ENCODE data around the gene PIPOX.

Gene PIPOX

GRCh38 chr17:29049541-29050145 lies 6.7 kb downstream of the PIPOX start:
- no peak for DNase-seq
- Histone ChIP-seq H3K4me2 (ENCODE audit: low read depth, low read length) (no peak overlapping the region), H3K27me3 (replicated peaks; ENCODE audit: insufficient read depth, low read length) (no peaks in the 10 kb centered on the region)

GRCh38 chr17:29050176-29050575 lies 7.2 kb downstream of the PIPOX start:
- no peak overlapping the region for H3K27ac ChIP-seq (ENCODE audit: low read length)
- no peaks in the 10 kb centered on the region for H3K4me1 ChIP-seq (ENCODE audit: low read length)
- H3F3A ChIP-seq (ENCODE audit: insufficient read depth, low read length) = no peaks in the 10 kb centered on the region
- no peak overlapping the region for H3K4me2 ChIP-seq (ENCODE audit: low read depth, low read length)
- no peaks in the 10 kb centered on the region for H4K20me1 ChIP-seq (ENCODE audit: insufficient read depth, low read length)
- H3K4me3 ChIP-seq (ENCODE audit: low read length) = no peak overlapping the region
- H3K27me3 ChIP-seq (replicated peaks; ENCODE audit: insufficient read depth, low read length) = no peaks in the 10 kb centered on the region
- H3K9me2 ChIP-seq (replicated peaks; ENCODE audit: insufficient read depth, low read length) = no peaks in the 10 kb centered on the region
- no peak for TF ChIP-seq EZH2phosphoT487 (IDR thresholded peaks at IDR 0.05; ENCODE audit: low read length)
- no peak for TF ChIP-seq EZH2 (optimal IDR thresholded peaks at IDR 0.05; ENCODE audit: low read depth, low read length)
- no peak for TF ChIP-seq CTCF (IDR thresholded peaks at IDR 0.05; ENCODE audit: low read length)
- DNase-seq = no peak
- H2AFZ ChIP-seq (ENCODE audit: low read length) = no peak overlapping the region
- H3K79me2 ChIP-seq (ENCODE audit: low read length) = no peaks in the 10 kb centered on the region
- H3K9ac ChIP-seq (ENCODE audit: low read length) = no peak overlapping the region
- H3K9me3 ChIP-seq (replicated peaks; ENCODE audit: insufficient read depth, low read length) = no peaks in the 10 kb centered on the region
- no peaks in the 10 kb centered on the region for H3K36me3 ChIP-seq (replicated peaks; ENCODE audit: insufficient read depth, low read length)

More at GRCh38 chr17:29049541-29050145, 6.7 kb downstream of the PIPOX start:
- H3K4me3 ChIP-seq (ENCODE audit: low read length) = no peak overlapping the region
- no peaks in the 10 kb centered on the region for H3K9me2 ChIP-seq (replicated peaks; ENCODE audit: insufficient read depth, low read length)
- no peak overlapping the region for H3K27ac ChIP-seq (ENCODE audit: low read length)
- H3K9me3 ChIP-seq (replicated peaks; ENCODE audit: insufficient read depth, low read length) = no peaks in the 10 kb centered on the region
- H3F3A ChIP-seq (ENCODE audit: insufficient read depth, low read length) = no peaks in the 10 kb centered on the region
- H4K20me1 ChIP-seq (ENCODE audit: insufficient read depth, low read length) = no peaks in the 10 kb centered on the region
- no peak overlapping the region for H2AFZ ChIP-seq (ENCODE audit: low read length)
- no peaks in the 10 kb centered on the region for H3K36me3 ChIP-seq (replicated peaks; ENCODE audit: insufficient read depth, low read length)
- no peaks in the 10 kb centered on the region for H3K79me2 ChIP-seq (ENCODE audit: low read length)
- no peaks in the 10 kb centered on the region for H3K4me1 ChIP-seq (ENCODE audit: low read length)
- no peak overlapping the region for H3K9ac ChIP-seq (ENCODE audit: low read length)
- TF ChIP-seq EZH2 (optimal IDR thresholded peaks at IDR 0.05; ENCODE audit: low read depth, low read length) = no peak
- no peak for TF ChIP-seq CTCF (IDR thresholded peaks at IDR 0.05; ENCODE audit: low read length)
- TF ChIP-seq EZH2phosphoT487 (IDR thresholded peaks at IDR 0.05; ENCODE audit: low read length) = no peak

GRCh38 chr17:29051194-29051593 lies 8.3 kb downstream of the PIPOX start:
- Histone ChIP-seq H3K9me3 (replicated peaks; ENCODE audit: insufficient read depth, low read length) (no peaks in the 10 kb centered on the region), H3K9me2 (replicated peaks; ENCODE audit: insufficient read depth, low read length) (no peaks in the 10 kb centered on the region), H3F3A (ENCODE audit: insufficient read depth, low read length) (no peaks in the 10 kb centered on the region), H3K4me1 (ENCODE audit: low read length) (no peaks in the 10 kb centered on the region), H3K4me2 (ENCODE audit: low read depth, low read length) (no peak overlapping the region), H3K36me3 (replicated peaks; ENCODE audit: insufficient read depth, low read length) (no peaks in the 10 kb centered on the region), H3K27me3 (replicated peaks; ENCODE audit: insufficient read depth, low read length) (no peaks in the 10 kb centered on the region), H3K4me3 (ENCODE audit: low read length) (no peak overlapping the region), H3K27ac (ENCODE audit: low read length) (no peak overlapping the region), H2AFZ (ENCODE audit: low read length) (no peak overlapping the region), H3K9ac (ENCODE audit: low read length) (no peak overlapping the region), H4K20me1 (ENCODE audit: insufficient read depth, low read length) (no peaks in the 10 kb centered on the region), H3K79me2 (ENCODE audit: low read length) (no peaks in the 10 kb centered on the region)
- TF ChIP-seq CTCF (IDR thresholded peaks at IDR 0.05; ENCODE audit: low read length) (no peak), EZH2phosphoT487 (IDR thresholded peaks at IDR 0.05; ENCODE audit: low read length) (no peak), EZH2 (optimal IDR thresholded peaks at IDR 0.05; ENCODE audit: low read depth, low read length) (no peak)
- DNase-seq = no peak

Measured in MM.1S (cell line).